ENCODE data around the gene AP1M2.
"Not testable (repeated sequence)": the region's sequence is repeated elsewhere in the genome, so short reads cannot be mapped to it uniquely, and the experiment has no call there.

AP1M2 gene

GRCh38 chr19:10565567-10566407 is 21.3 kb downstream of the AP1M2 start, which contains the start of gene KRI1:
KRI1 (minus strand) TSS chr19:10566010; CDS start chr19:10565999, 11 bp downstream.
- DNase-seq, result peak; percentile 41 to 99 (median 95)

GRCh38 chr19:10565028-10565566 is 22.0 kb downstream of the AP1M2 start:
- peak in 10 of 56 donors; percentile 24 to 57 (median 34) for DNase-seq

DNA sequence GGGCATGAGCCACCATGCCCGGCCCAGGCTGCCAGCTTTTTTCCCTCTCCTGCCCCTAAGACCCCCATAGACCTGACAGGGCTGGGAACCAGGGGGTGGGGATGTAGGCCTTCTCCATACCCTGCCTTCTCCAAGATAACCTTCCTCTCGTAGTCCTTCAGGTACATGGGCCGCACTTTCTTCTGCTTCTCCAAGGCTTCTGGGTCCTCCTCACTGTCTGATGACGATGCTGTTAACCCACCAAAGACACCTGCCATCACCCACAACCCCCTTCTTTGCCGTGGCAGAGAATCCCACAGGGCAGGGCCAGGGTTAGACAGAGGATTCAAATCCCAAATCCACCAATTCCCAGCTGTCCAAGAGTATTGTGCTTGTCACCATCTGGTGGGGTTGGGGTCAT is 24.5 kb downstream of the AP1M2 start:
- DNase-seq, result no peak

- no peak for DNase-seq
These were observed 27.0 kb downstream of the AP1M2 start for GRCh38 chr19:10560154-10560553.

- DNase-seq, result no peak
These were observed 29.4 kb downstream of the AP1M2 start for GRCh38 chr19:10557603-10558197.

DNA sequence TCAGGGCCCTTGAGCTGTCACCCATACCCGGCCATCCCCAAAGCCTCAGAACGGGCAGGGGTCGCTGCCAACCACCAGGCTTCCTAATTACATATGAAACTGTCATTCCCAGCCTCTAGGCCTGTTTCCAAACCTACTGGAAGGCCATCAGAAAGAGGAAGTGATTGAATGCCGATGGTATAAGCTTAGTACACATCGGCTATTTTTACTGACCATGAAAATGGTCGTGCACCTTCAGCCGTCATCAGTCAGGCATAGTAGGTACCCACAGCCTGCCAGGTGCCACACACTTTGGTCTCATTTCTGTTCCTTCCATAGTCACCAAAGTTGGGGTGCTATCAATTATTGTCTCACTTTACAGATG is 31.5 kb downstream of the AP1M2 start:
- DNase-seq, result no peak

- DNase-seq, result no peak
These were observed 32.1 kb downstream of the AP1M2 start for GRCh38 chr19:10554760-10555609.

GRCh38 chr19:10553943-10554381 is 33.1 kb downstream of the AP1M2 start:
- no peak for DNase-seq

DNA sequence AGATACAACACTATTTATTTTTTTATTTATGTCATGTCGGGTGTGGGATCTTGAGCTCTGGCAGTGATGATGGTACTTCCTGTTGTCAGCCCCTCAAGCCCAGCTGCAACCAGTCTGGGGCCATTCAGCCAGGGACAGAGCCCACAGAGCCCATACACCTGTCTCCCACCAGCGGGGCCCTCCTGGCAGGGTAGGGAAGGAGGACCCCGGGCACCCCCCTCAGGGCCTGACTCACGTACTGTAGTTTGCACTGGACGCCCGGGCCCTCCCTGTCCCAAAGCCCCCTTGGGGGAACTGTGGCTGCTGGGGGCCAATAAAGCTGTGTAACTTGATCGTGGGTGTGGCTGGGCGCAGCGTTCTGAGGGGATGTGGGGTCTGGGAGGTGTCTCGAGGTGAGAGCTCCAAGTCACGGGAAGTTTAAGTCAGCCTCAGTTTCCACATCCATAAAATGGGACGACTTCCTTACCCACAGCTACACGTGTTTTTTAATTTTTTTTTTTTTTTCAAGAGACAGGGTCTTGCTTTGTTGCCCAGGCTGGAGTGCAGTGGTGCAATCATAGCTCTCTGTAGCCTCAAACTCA is 33.9 kb downstream of the AP1M2 start:
- DNase-seq, result no peak

DNA sequence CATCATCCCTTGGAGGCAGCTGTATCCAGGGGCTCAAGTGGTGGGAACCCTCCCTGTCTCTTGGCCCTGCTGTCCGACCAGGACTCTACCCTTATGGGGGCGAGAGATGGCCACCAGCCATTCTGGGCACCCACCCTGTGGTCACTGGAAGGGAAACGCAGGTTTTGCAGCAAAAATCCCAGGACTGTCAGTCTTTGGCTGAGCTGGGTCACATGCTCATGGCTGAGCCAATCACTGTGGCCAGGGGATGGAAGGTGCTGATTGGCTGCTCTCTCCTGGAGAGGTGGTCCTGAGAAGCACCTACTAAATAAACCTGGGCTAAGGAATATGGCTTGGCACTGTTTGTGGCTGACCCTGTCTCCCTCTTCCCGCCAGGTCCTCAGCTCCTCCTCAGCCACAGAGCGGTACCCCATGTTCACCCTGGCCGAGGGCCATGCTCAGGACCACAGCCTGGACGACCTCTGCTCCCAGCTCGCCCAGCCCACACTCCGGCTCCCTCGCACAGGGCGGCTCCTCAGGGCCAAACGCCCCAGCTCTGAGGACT is 34.5 kb downstream of the AP1M2 start:
- peak in 8 of 56 donors; percentile 3 to 42 (median 12) for DNase-seq

DNA sequence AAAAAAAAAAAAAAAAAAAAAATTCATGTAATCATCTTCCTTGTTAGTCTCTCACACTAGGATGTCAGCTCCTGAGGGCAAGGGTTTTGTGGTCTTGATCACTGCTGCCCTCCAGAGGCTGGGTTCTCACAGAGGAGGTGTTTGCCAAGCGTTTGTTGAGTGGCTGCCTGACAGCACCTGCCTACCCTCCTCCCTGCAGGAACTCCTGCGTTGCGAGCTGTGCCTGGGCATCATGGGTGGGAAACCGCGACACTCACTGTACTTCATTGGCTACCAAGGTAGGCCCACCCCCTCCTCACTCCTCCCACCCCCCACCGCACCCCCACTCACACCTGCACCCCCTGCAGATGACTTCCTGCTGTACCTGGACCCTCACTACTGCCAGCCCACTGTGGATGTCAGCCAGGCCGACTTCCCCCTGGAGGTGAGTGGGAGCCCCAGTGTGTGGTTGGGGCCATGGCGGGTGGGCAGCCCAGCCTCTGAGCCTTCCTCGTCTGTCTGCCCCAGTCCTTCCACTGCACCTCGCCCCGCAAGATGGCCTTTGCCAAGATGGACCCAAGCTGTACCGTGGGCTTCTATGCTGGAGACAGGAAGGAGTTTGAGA is 35.3 kb downstream of the AP1M2 start:
- DNase-seq, result peak in 5 of 56 donors; percentile 1 to 17 (median 5)

DNA sequence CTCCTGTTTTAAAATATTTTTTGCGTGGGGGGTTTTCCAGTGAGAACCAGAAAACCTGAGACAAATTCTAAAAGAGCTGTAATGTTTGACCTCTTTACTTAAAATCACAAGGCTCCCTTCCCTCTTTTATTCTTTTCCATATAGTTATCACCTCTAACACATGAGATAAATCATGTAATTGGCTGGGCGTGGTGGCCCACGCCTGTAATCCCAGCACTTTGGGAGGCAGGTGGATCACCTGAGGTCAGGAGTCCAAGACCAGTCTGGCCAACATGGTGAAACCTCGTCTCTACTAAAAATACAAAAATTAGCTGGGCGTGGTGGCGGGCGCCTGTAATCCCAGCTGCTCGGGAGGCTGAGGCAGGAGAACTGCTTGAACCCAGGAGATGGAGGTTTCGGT is 36.1 kb downstream of the AP1M2 start:
- not testable (repeated sequence) for DNase-seq

- no peak for DNase-seq
These were observed 36.8 kb downstream of the AP1M2 start for GRCh38 chr19:10550336-10550735.

- DNase-seq, result no peak
These were observed 37.4 kb downstream of the AP1M2 start for GRCh38 chr19:10549733-10550132.

GRCh38 chr19:10548746-10549276 is 38.3 kb downstream of the AP1M2 start:
- no peak for DNase-seq

GRCh38 chr19:10546817-10547216 is 40.3 kb downstream of the AP1M2 start:
- no peak for DNase-seq

DNA sequence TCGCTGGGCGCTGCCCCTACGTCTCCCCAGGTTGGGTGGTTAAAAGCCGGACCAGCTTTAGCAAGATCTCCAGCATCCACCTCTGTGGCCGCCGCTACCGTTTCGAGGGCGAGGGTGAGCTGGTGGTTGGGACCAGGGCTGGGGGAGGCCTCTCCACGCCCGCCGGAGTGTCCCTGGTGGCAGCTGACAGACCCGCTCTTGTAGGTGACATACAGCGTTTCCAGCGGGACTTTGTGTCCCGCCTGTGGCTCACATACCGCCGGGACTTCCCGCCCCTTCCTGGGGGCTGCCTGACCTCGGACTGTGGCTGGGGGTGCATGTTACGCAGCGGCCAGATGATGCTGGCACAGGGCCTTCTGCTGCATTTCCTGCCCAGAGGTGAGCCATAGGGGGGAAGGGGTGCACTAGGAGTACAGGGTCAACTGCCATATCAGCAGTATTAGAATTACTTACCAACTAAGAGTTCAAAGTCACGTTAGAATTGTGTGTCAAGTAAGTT is 42.3 kb downstream of the AP1M2 start:
- DNase-seq, result peak in 1 of 56 donors; percentile 6

GRCh38 chr19:10544242-10544752 is 42.8 kb downstream of the AP1M2 start:
- DNase-seq, result peak in 2 of 56 donors; percentile 3 to 25

GRCh38 chr19:10543420-10544241 is 43.5 kb downstream of the AP1M2 start, which contains the start of gene ATG4D:
ATG4D (plus strand) TSS chr19:10543904; CDS start chr19:10544091, 187 bp downstream.
- peak in 52 of 56 donors; percentile 23 to 93 (median 69) for DNase-seq
